H1 (cell line): ENCODE measurements around the gene SLK. TPM values are rescaled to one million over a fixed set of nuclear protein-coding genes. Genes with fewer than 3 reads are reported as not detected.

Experiments
- ASH2L ChIP-seq: fragments of 200-600, 300-600 bp; sonication (generic); IDR thresholded peaks from one replicate; pipeline ENCODE4 v1.7.1; 2017; ENCODE audit warnings: low read length
- EGR1 ChIP-seq: IDR thresholded peaks from 2 replicates; pipeline ENCODE4 v1.6.1; 2011; ENCODE audit warnings: low read depth, low read length, borderline replicate concordance
- HDAC2 ChIP-seq, 2 experiments: fragments of 300-600 bp in 1 of 2; sonication (generic) in 1 of 2; IDR thresholded peaks; 2 replicates each; pipeline ENCODE4 v1.6.1; 2011 to 2012; ENCODE audit warnings: low read depth in 2 of 2, low read length in 2 of 2, mild to moderate bottlenecking in 2 of 2, moderate library complexity in 2 of 2, borderline replicate concordance in 1 of 2, inconsistent platforms in 1 of 2
- POLR2AphosphoS5 ChIP-seq: IDR thresholded peaks from 2 replicates; pipeline ENCODE4 v1.6.1; 2011; ENCODE audit warnings: low read depth, low read length
- RXRA ChIP-seq: IDR thresholded peaks from 2 replicates; pipeline ENCODE4 v1.6.1; 2011; ENCODE audit warnings: low read depth, mild to moderate bottlenecking, low read length, moderate library complexity; ENCODE audit not compliant: insufficient read depth
- polyA plus RNA-seq, 7 experiments: library from polyadenylated mRNA; depleted of rRNA in 3 of 7; stranded (reverse) in 5 of 7; unstranded in 2 of 7; fragments of >200 nt in 5 of 7; fragments of 200-250 nt in 2 of 7; gene quantifications; 1 replicate in 5 of 7; 2 replicates in 1 of 7; 4 replicates in 1 of 7; pipeline versions ENCODE4 v1.2.1 to v1.2.3, GENCODE V29; 2011 to 2013; ENCODE audit warnings: missing spikeins in 2 of 7, mixed read lengths in 2 of 7
- total RNA-seq: library from RNA; stranded (reverse); fragmentation: NEBNext Ultra II Directional; extraction: Animal tissue kit (Norgen Biotek cat#: 25700); gene quantifications from 2 replicates; pipeline ENCODE4 v1.2.1, GENCODE V29; 2021

Gene SLK
- total and polyA plus RNA-seq, 2 of the 8 experiments (the other 6 are each of a cell fraction or from before 2014, with no cell fraction given): 2.7 to 18.3 TPM

- TF ChIP-seq POLR2AphosphoS5 (no peak), ASH2L (no peak), HDAC2 (IDR thresholded peaks at IDR 0.05; ENCODE audit: borderline replicate concordance in 1 of 2, low read depth in 2 of 2, low read length in 2 of 2) (no peak), EGR1 (no peak), RXRA (no peak)
These were observed 98.8 kb downstream of the SLK start (continued) for GRCh38 chr10:104065748-104066147.
